HG03378 (cell line): ENCODE results near the gene CACNA1B.
"Not testable (repeated sequence)": the region's sequence is repeated elsewhere in the genome, so short reads cannot be mapped to it uniquely, and the experiment has no call there.

Experiments
- ATAC-seq: cut with Tn5 transposase; IDR thresholded peaks from one replicate; pipeline ENCODE4 v1.9.1; 2021; ENCODE audit warnings: mild to moderate bottlenecking, moderate library complexity; ENCODE audit not compliant: unreplicated experiment

The CACNA1B gene

GRCh38 chr9:137885121-137885520, 7.5 kb downstream of the CACNA1B start:
- not testable (repeated sequence) for ATAC-seq

GRCh38 chr9:137888621-137889020, 11.0 kb downstream of the CACNA1B start:
- not testable (repeated sequence) for ATAC-seq

- ATAC-seq: not testable (repeated sequence)
Measured at GRCh38 chr9:137889966-137890365, 12.4 kb downstream of the CACNA1B start.

- not testable (repeated sequence) for ATAC-seq
Measured at GRCh38 chr9:137890768-137891587, 13.4 kb downstream of the CACNA1B start.

- ATAC-seq: no peak
Measured at GRCh38 chr9:137891588-137892423, 14.2 kb downstream of the CACNA1B start.

- no peak for ATAC-seq
Measured at GRCh38 chr9:137892424-137893191, 15.0 kb downstream of the CACNA1B start.

GRCh38 chr9:137893670-137894069, 16.1 kb downstream of the CACNA1B start:
- ATAC-seq: no peak

GRCh38 chr9:137899551-137900360, 22.2 kb downstream of the CACNA1B start:
- ATAC-seq: no peak

- no peak for ATAC-seq
Measured at GRCh38 chr9:137900584-137901310, 23.2 kb downstream of the CACNA1B start.

- ATAC-seq: no peak
Measured at GRCh38 chr9:137902646-137903045, 25.1 kb downstream of the CACNA1B start.

- no peak for ATAC-seq
Measured at GRCh38 chr9:137905740-137906139, 28.2 kb downstream of the CACNA1B start.

- no peak for ATAC-seq
Measured at GRCh38 chr9:137907776-137908175, 30.2 kb downstream of the CACNA1B start.

GRCh38 chr9:137912671-137913070, 35.1 kb downstream of the CACNA1B start:
- no peak for ATAC-seq

- no peak for ATAC-seq
Measured at GRCh38 chr9:137913132-137913531, 35.5 kb downstream of the CACNA1B start.

GRCh38 chr9:137913771-137914767, 36.5 kb downstream of the CACNA1B start:
- no peak for ATAC-seq

- no peak for ATAC-seq
Measured at GRCh38 chr9:137916540-137916939, 39.0 kb downstream of the CACNA1B start.

GRCh38 chr9:137917116-137917515, 39.5 kb downstream of the CACNA1B start:
- ATAC-seq: no peak

GRCh38 chr9:137917795-137918194, 40.2 kb downstream of the CACNA1B start:
- ATAC-seq: no peak
